ENCODE data around the gene GALK2.

DNA sequence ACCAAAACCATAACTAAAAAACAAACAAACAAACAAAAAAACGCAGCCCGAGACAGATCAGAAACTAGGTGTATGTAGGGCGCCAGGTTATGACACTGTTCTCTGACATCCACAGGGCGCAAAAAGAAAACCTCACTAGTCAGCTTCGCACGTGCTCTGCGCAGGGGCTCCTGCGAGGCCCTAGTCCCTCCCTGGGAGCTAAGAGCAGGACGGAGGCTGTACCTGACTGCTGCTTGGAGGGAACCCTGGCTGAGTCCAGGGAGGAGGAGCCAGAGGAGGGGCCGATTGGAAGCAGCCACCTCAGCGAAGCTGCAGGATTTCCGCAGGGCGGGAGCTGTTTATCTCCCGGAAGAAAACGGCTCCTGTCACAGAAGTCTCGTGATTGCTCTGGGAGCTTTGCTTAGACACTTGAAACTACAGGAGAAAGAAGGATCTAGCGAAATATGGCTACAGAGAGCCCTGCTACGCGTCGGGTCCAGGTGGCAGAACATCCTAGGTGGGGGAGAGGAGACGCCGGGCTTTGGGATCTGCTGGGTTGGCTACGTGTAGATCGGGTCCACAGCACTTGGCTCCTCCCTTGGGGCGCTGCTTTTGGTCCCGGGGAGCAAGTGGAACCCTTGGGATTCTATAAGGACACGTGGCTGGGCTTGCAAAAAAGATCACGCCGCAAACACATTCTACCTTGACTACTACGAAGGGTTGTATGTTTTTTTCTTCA lies at the start of gene GALK2:
- TF ChIP-seq, protein P1, sequence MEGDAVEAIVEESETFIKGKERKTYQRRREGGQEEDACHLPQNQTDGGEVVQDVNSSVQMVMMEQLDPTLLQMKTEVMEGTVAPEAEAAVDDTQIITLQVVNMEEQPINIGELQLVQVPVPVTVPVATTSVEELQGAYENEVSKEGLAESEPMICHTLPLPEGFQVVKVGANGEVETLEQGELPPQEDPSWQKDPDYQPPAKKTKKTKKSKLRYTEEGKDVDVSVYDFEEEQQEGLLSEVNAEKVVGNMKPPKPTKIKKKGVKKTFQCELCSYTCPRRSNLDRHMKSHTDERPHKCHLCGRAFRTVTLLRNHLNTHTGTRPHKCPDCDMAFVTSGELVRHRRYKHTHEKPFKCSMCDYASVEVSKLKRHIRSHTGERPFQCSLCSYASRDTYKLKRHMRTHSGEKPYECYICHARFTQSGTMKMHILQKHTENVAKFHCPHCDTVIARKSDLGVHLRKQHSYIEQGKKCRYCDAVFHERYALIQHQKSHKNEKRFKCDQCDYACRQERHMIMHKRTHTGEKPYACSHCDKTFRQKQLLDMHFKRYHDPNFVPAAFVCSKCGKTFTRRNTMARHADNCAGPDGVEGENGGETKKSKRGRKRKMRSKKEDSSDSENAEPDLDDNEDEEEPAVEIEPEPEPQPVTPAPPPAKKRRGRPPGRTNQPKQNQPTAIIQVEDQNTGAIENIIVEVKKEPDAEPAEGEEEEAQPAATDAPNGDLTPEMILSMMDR (IDR thresholded peaks at IDR 0.05) = no peak
- no peak for TF ChIP-seq POLR2A (IDR thresholded peaks at IDR 0.05)
